ENCODE measurements around the gene MBD3L2. TPM values are rescaled to one million over a fixed set of nuclear protein-coding genes. Genes with fewer than 3 reads are reported as not detected.
"Not testable (repeated sequence)": the region's sequence is repeated elsewhere in the genome, so short reads cannot be mapped to it uniquely, and the experiment has no call there.

Gene MBD3L2
- total RNA-seq, 1 donor: not detected

DNA sequence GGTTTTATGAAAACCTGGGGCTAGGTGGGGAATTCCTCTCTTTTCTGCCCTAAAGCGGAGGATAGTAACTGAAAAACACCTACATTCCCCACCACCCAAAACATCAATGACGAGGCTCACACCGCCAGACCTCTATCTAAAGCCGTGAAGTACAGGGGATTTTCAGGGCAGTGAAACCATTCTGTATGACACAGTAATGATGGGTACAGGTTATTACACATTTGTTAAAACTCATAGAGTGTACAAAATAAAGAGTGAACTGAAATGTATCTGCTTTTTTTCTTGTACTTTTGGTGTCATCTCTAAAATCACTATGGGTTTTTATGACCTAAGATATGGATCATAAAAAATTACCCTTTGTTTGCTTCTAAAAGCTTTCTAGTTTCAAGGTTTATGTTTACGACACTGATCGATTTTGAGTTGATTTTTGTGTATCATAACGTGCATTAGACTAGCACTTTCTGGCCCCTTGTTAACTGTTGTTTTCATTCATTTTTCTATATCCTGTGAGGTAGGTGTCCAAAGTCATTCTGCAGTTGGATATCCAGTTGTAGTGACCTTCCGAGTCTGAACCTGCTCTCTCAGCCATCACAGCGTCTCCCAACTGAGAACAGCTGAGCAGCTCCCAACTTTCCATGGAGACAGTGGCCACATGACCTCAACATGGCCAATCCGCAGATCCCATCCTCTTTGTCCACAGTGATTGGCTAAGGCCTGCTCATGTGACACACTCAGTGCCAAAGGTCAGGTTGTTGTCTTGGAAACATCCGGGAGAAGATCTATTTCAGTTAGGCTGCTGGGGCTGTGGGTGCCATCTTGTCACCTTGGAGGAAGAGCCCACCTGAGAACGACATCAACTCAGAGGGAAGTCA lies 38.2 kb upstream of the MBD3L2 start:
- TF ChIP-seq, protein P1, sequence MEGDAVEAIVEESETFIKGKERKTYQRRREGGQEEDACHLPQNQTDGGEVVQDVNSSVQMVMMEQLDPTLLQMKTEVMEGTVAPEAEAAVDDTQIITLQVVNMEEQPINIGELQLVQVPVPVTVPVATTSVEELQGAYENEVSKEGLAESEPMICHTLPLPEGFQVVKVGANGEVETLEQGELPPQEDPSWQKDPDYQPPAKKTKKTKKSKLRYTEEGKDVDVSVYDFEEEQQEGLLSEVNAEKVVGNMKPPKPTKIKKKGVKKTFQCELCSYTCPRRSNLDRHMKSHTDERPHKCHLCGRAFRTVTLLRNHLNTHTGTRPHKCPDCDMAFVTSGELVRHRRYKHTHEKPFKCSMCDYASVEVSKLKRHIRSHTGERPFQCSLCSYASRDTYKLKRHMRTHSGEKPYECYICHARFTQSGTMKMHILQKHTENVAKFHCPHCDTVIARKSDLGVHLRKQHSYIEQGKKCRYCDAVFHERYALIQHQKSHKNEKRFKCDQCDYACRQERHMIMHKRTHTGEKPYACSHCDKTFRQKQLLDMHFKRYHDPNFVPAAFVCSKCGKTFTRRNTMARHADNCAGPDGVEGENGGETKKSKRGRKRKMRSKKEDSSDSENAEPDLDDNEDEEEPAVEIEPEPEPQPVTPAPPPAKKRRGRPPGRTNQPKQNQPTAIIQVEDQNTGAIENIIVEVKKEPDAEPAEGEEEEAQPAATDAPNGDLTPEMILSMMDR (IDR thresholded peaks at IDR 0.05; ENCODE audit: insufficient read depth, low read depth, low read length): no peak
- H3K4me3 ChIP-seq (ENCODE audit: low read depth, low read length): no peak overlapping the region

DNA sequence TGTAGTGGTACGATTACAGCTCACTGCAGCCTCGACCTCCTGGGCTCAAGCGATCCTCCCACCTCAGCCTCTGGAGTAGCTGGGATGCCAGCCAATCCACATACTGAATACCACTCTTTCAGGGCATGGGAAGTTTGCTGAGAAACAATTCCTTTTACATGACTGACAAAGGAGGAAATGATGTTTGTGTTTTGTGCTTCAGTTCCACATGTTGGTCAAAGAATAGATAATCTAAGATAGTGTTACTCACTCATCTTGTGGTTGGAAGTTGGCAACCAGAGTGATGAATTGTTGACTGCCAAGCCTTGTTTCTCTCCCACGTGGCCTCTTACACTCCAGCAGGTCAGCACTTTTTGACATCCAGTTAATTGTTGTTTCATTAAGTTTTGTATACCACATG lies 35.4 kb upstream of the MBD3L2 start:
- H3K4me3 ChIP-seq (ENCODE audit: low read depth, low read length): no peak overlapping the region
- TF ChIP-seq, protein P1 (IDR thresholded peaks at IDR 0.05; ENCODE audit: insufficient read depth, low read depth, low read length): no peak
- DNase-seq (ENCODE audit: low read depth): no peak

More for the DNA sequence above, 38.2 kb upstream of the MBD3L2 start:
- DNase-seq (ENCODE audit: low read depth): no peak

DNA sequence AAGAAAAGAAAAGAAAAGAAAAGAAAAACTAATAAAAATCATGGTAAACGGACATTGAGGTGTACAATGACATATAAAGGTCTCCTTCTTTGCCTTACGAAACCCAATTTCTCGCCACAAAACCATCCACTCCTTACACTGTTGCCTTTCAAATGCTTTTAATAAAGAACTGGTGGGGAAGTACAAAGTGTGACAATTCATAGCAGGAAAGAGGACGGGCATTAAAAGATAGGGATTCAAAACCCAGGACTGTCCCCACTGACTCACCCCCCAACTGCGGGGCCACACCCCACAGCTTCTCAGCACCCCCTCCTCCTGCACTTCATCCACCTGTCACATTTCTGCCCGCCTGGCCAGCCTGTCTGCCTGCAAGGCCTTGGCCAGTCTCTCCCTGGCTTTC lies 30.3 kb upstream of the MBD3L2 start:
- no peak for DNase-seq (ENCODE audit: low read depth)
- H3K4me3 ChIP-seq (ENCODE audit: low read depth, low read length): no peak overlapping the region
- TF ChIP-seq, protein P1 (IDR thresholded peaks at IDR 0.05; ENCODE audit: insufficient read depth, low read depth, low read length): no peak

DNA sequence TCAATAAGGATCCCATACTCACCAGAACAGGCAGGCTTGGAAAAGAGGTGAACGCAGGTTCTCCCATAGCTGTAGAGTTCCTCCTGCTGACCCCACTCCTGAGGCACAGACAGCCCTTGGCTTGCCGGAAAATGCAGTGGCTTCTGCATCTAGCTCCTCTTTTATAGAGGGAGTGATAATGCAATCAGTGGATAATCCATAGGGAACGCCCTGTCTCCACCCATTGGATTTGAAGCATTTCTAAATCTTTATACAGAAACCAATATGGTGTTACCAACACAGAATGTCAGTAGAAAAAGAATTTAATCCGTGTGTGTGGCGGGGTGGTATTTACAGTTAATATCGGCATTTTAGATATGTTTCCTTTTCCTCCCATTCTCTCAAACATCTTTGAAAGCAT lies 27.8 kb upstream of the MBD3L2 start, which contains the start of gene MBD3L2B:
Gene MBD3L2B (minus strand): TSS at position 101 of the 400 bp plus-strand sequence. CDS start 34 bp downstream, at position 67.
- not testable (repeated sequence) for H3K4me3 ChIP-seq (ENCODE audit: low read depth, low read length); DNase-seq (ENCODE audit: low read depth)

DNA sequence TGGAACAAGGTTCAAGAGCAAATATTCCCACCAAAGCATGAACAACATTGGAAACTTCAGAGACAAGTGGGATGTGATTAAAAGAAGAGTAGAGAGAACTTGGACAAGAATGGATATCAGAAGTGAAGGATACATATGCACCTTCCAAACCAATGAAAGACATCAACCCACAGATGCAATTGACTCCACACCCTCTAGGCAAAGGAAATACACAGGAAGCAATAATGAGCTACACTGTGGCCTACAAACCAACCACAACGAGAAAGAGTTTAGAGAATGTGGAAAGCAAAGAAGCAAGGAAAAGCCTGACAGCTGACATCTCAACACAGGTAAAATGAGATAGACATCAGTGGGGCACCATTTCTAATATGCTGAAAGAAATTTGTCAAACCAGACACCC lies 20.3 kb upstream of the MBD3L2 start:
- DNase-seq (ENCODE audit: low read depth); H3K4me3 ChIP-seq (ENCODE audit: low read depth, low read length): not testable (repeated sequence)

DNA sequence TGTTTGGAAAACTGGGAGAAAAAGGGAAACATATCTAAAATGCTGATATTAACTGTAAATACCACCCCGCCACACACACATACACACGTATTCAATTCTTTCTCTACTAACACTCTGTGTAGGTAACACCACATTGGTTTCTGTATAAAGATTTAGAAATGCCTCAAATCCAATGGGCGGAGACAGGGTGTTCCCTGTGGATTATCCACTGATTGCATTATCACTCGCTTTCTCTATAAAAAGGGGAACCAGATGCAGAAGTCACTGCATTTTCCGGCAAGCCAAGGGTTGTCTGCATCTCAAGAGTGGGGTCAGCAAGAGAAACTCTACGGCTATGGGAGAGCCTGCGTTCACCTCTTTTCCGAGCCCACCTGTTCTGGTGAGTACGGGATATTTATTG lies 18.8 kb upstream of the MBD3L2 start, which contains the start of gene MBD3L5:
Gene MBD3L5 (plus strand): TSS at position 301 of the 400 bp plus-strand sequence. CDS start 34 bp downstream, at position 335.
- not testable (repeated sequence) for H3K4me3 ChIP-seq (ENCODE audit: low read depth, low read length); DNase-seq (ENCODE audit: low read depth)

DNA sequence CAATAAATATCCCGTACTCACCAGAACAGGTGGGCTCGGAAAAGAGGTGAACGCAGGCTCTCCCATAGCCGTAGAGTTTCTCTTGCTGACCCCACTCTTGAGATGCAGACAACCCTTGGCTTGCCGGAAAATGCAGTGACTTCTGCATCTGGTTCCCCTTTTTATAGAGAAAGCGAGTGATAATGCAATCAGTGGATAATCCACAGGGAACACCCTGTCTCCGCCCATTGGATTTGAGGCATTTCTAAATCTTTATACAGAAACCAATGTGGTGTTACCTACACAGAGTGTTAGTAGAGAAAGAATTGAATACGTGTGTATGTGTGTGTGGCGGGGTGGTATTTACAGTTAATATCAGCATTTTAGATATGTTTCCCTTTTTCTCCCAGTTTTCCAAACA lies 9.0 kb upstream of the MBD3L2 start, which contains the start of gene MBD3L4:
Gene MBD3L4 (minus strand): TSS at position 101 of the 400 bp plus-strand sequence. CDS start 35 bp downstream, at position 66.
- not testable (repeated sequence) for DNase-seq (ENCODE audit: low read depth); H3K4me3 ChIP-seq (ENCODE audit: low read depth, low read length)

DNA sequence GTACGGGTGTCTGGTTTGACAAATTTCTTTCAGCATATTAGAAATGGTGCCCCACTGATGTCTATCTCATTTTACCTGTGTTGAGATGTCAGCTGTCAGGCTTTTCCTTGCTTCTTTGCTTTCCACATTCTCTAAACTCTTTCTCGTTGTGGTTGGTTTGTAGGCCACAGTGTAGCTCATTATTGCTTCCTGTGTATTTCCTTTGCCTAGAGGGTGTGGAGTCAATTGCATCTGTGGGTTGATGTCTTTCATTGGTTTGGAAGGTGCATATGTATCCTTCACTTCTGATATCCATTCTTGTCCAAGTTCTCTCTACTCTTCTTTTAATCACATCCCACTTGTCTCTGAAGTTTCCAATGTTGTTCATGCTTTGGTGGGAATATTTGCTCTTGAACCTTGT lies 7.6 kb upstream of the MBD3L2 start:
- DNase-seq (ENCODE audit: low read depth); H3K4me3 ChIP-seq (ENCODE audit: low read depth, low read length): not testable (repeated sequence)

DNA sequence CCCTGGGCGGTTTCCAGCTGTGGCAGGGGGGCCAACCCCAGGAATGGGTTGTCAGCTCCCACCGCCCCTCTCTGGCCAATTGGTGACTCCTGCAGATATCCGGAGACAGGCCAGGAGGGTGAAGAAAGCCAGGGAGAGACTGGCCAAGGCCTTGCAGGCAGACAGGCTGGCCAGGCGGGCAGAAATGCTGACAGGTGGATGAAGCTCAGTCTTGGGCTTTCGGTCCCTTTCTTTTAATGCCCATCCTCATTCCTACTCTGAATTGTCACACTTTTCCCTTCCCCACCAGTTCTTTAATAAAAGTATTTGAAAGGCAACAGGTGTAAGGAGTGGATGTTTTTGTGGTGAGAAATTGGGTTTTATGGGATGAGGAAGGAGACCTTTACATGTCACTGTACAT lies 2.3 kb downstream of the MBD3L2 start:
- not testable (repeated sequence) for H3K4me3 ChIP-seq (ENCODE audit: low read depth, low read length); DNase-seq (ENCODE audit: low read depth)

DNA sequence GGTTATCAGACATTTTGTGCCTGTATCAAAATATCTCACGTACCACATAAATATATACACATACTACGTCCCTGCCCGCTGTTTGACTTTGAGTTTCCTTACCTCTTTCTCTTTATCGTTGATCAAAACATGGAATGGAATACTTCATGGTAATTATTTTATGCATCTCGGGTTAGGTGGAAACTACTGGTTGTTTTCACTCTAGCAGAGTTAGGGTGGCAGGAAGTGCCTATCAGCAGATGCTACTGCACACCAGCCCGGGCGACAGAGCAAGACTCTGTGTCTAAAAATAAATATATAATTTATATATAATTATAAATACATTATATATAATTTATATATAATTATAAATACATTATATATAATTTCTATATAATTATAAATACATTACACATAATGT lies 3.8 kb downstream of the MBD3L2 start:
- not testable (repeated sequence) for DNase-seq (ENCODE audit: low read depth); H3K4me3 ChIP-seq (ENCODE audit: low read depth, low read length)

DNA sequence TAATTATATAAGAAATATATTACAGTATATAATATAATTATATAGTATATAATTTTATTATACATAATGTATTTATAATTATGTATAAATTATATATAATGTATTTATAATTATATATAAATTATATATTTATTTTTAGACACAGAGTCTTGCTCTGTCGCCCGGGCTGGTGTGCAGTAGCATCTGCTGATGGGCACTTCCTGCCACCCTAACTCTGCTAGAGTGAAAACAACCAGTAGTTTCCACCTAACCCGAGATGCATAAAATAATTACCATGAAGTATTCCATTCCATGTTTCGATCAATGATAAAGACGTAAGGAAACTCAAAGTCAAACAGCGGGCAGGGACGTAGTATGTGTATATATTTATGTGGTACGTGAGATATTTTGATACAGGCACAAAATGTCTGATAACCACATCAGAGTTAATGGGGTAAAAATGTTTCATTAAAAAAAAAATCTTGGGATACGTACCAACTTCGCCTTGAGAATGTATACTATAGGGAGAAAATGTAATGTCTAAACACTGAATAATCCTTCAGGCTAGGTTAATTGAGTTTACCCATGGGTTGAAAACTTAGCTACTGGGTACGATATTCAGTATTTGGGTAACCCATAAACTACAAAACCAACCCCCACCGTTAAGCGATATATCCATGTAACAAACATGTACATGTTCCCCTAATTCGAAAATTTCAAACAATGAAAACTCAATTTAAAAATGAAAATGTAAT lies 5.7 kb downstream of the MBD3L2 start:
- DNase-seq (ENCODE audit: low read depth); H3K4me3 ChIP-seq (ENCODE audit: low read depth, low read length): not testable (repeated sequence)

DNA sequence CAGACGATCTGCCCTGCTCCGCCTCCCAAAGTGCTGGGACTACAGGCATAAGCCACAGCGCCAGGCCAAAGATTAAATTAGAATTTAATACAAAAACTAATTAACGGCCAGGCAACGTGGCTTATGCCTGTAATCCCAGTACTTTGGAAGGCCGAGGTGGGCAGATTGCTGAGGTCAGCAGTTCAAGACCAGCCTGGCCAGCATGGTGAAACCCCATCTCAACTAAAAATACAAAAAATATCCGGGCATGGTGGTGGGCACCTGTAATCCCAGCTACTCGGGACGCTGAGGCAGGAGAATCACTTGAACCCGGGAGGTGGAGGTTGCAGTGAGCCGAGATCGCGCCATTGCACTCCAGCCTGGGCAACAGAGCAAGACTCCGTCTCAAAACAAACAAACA lies 6.6 kb downstream of the MBD3L2 start:
- not testable (repeated sequence) for DNase-seq (ENCODE audit: low read depth); H3K4me3 ChIP-seq (ENCODE audit: low read depth, low read length)

DNA sequence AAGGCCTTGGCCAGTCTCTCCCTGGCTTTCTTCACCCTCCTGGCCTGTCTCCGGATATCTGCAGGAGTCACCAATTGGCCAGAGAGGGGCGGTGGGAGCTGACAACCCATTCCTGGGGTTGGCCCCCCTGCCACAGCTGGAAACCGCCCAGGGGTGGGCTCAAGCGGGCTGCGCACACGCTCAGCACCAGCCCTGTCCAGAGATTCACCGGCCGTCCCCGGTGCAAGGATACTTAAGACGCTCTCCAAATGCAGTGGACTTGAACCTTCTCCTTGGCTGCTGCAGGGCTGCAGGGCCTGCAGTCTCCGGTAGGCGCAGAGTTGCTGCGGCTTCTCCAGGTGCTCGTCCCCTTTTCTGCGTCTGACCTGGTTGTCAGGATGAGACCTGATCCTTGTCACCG lies 7.2 kb downstream of the MBD3L2 start:
- DNase-seq (ENCODE audit: low read depth); H3K4me3 ChIP-seq (ENCODE audit: low read depth, low read length): not testable (repeated sequence)

DNA sequence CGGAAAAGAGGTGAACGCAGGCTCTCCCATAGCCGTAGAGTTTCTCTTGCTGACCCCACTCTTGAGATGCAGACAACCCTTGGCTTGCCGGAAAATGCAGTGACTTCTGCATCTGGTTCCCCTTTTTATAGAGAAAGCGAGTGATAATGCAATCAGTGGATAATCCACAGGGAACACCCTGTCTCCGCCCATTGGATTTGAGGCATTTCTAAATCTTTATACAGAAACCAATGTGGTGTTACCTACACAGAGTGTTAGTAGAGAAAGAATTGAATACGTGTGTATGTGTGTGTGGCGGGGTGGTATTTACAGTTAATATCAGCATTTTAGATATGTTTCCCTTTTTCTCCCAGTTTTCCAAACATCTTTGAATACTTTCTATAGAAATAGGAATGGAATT lies 9.5 kb downstream of the MBD3L2 start, which contains the start of gene MBD3L3:
Gene MBD3L3 (minus strand): TSS at position 101 of the 400 bp plus-strand sequence. CDS start 71 bp downstream, at position 30.
- DNase-seq (ENCODE audit: low read depth); H3K4me3 ChIP-seq (ENCODE audit: low read depth, low read length): not testable (repeated sequence)

DNA sequence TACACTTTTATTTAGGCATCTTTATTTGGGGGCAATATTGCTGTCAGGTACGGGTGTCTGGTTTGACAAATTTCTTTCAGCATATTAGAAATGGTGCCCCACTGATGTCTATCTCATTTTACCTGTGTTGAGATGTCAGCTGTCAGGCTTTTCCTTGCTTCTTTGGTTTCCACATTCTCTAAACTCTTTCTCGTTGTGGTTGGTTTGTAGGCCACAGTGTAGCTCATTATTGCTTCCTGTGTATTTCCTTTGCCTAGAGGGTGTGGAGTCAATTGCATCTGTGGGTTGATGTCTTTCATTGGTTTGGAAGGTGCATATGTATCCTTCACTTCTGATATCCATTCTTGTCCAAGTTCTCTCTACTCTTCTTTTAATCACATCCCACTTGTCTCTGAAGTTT lies 10.9 kb downstream of the MBD3L2 start:
- DNase-seq (ENCODE audit: low read depth); H3K4me3 ChIP-seq (ENCODE audit: low read depth, low read length): not testable (repeated sequence)
